ENCODE measurements around the gene FBXO31. TPM values are rescaled to one million over a fixed set of nuclear protein-coding genes. Genes with fewer than 3 reads are reported as not detected.

The FBXO31 gene
- total and polyA plus RNA-seq, 9 of the 15 experiments (the other 6 are each of a cell fraction or from before 2014, with no cell fraction given): 0.18 to 33.3 (median 10.9) TPM

- TF ChIP-seq ZBTB11 (CRISPR knock-in tag; IDR thresholded peaks at IDR 0.05) (peak in 1 of 3 experiments; percentile 77; a peak in 2 of 6 replicates), ZMIZ1 (IDR thresholded peaks at IDR 0.05; ENCODE audit: low read depth in 2 of 2, low read length in 2 of 2) (no peak), SMAD4 (CRISPR knock-in tag; conservative IDR thresholded peaks at IDR 0.05) (peak; percentile 75), SMARCA4 (IDR thresholded peaks at IDR 0.05) (0 out of 2 replicates have a peak, but pooled peaks have one; percentile 64), MXI1 (IDR thresholded peaks at IDR 0.05; ENCODE audit: low read depth, low read length) (no peak), ETV6 (IDR thresholded peaks at IDR 0.05; ENCODE audit: borderline replicate concordance in 1 of 2, low read depth in 2 of 2, low read length in 1 of 2) (0 out of 4 replicates have a peak, but pooled peaks of 1 of the 2 experiments have one; percentile 68), ETV6 (CRISPR knock-in tag; IDR thresholded peaks at IDR 0.05; ENCODE audit: borderline replicate concordance) (no peak), RFX7 (CRISPR knock-in tag; IDR thresholded peaks at IDR 0.05) (no peak), RREB1 (CRISPR knock-in tag; IDR thresholded peaks at IDR 0.05) (peak; percentile 54; the same call in 1 of the 2 replicates), RBBP5 (IDR thresholded peaks at IDR 0.05; ENCODE audit: borderline replicate concordance, insufficient read depth, low read length, poor library complexity, severe bottlenecking) (peak; percentile 54), FOXK2 (conservative IDR thresholded peaks at IDR 0.05 in 1 of 2, IDR thresholded peaks at IDR 0.05 in 1 of 2; ENCODE audit: low read depth in 2 of 2) (peak; percentile 56 to 70; a peak in 2 of 4 replicates), SMAD3 (CRISPR knock-in tag; conservative IDR thresholded peaks at IDR 0.05) (no peak), BCL6 (CRISPR knock-in tag; IDR thresholded peaks at IDR 0.05) (no peak), CTBP1 (IDR thresholded peaks at IDR 0.05; ENCODE audit: borderline replicate concordance) (peak; percentile 62; the same call in 1 of the 2 replicates), MCM2 (IDR thresholded peaks at IDR 0.05; ENCODE audit: low read depth) (no peak)
These were observed 80.1 kb downstream of the FBXO31 start (continued) for GRCh38 chr16:87303431-87303930.

Measured in K562 (cell line).